Endothelial cell of umbilical vein (primary cell): ENCODE data around the gene TRMT44. TPM values are rescaled to one million over a fixed set of nuclear protein-coding genes. Genes with fewer than 3 reads are reported as not detected.

Experiments
- BruUV-seq: library from RNA; stranded (reverse); fragments of 400-500 nt; replicated peaks from 2 replicates; lab custom pipeline; 2021; lab: Mats Ljungman, UMichigan
- CTCF ChIA-PET: fragments of 300-600, 350-600 bp; sonication (Branson Sonifier 250); formaldehyde crosslinking; loops from one replicate; lab custom pipeline; 2021; ENCODE audit warnings: antibody characterized with exemption, inconsistent platforms; lab: Charles Lee
- POLR2A ChIA-PET: fragments of 300-600, 350-600 bp; sonication (Branson Sonifier 250); formaldehyde crosslinking; loops from one replicate; lab custom pipeline; 2021; ENCODE audit warnings: antibody characterized with exemption, inconsistent platforms; lab: Charles Lee
- DNase-seq: peaks from one replicate; pipeline ENCODE4 v3.0.0-alpha.2; 2011; ENCODE audit warnings: low read depth, low spot score
- FAIRE-seq: peaks from 2 replicates; lab custom pipeline; 2011; peaks lifted over from hg19 to GRCh38; lab: Jason Lieb, UNC
- H2AFZ ChIP-seq: 2 replicates; pipeline ENCODE4 v1.6.0; 2012; ENCODE audit warnings: low read depth, low read length, control low read depth, inconsistent platforms
- H3K27ac ChIP-seq: 2 replicates; pipeline ENCODE4 v1.5.1; 2011; ENCODE audit warnings: low read depth, mild to moderate bottlenecking, control low read depth, low read length, moderate library complexity; ENCODE audit not compliant: insufficient read depth
- H3K27me3 ChIP-seq, 2 experiments: 2 replicates each; pipeline versions ENCODE4 v1.6.0 to v1.6.1; 2011; ENCODE audit warnings: low read length in 2 of 2, mixed read lengths in 1 of 2; ENCODE audit not compliant: control insufficient read depth in 2 of 2, insufficient read depth in 2 of 2
- H3K36me3 ChIP-seq, 2 experiments: 2 replicates in 1 of 2; 3 replicates in 1 of 2; pipeline ENCODE4 v1.5.1; 2011; ENCODE audit warnings: low read length in 2 of 2, mild to moderate bottlenecking in 1 of 2, moderate library complexity in 1 of 2; ENCODE audit not compliant: control insufficient read depth in 2 of 2, insufficient read depth in 2 of 2; ENCODE audit errors: extremely low read depth in 1 of 2
- H3K4me1 ChIP-seq: 3 replicates; pipeline ENCODE4 v1.5.1; 2011; ENCODE audit warnings: mild to moderate bottlenecking, low read length; ENCODE audit not compliant: control insufficient read depth, insufficient read depth; ENCODE audit errors: extremely low read depth
- H3K4me2 ChIP-seq: 2 replicates; pipeline ENCODE4 v1.6.1; 2011; ENCODE audit warnings: low read length, control low read depth, mixed read lengths; ENCODE audit not compliant: insufficient read depth
- H3K4me3 ChIP-seq, 3 experiments: fragments of 200-600 bp in 1 of 3; sonication (generic), shearing (Covaris generic) in 1 of 3; replicated peaks in 1 of 3; 2 replicates each; pipeline ENCODE4 v1.5.1; 2011 to 2016; ENCODE audit warnings: control low read depth in 3 of 3, low read length in 3 of 3, mild to moderate bottlenecking in 2 of 3, inconsistent platforms in 1 of 3, low read depth in 1 of 3, moderate library complexity in 1 of 3; ENCODE audit not compliant: insufficient read depth in 1 of 3
- H3K79me2 ChIP-seq: 2 replicates; pipeline ENCODE4 v1.6.0; 2012; ENCODE audit warnings: low read length, inconsistent platforms; ENCODE audit not compliant: control insufficient read depth, insufficient read depth
- H3K9ac ChIP-seq: replicated peaks from 2 replicates; pipeline ENCODE3; 2011; ENCODE audit warnings: low read length, control low read depth; ENCODE audit not compliant: insufficient read depth; ENCODE audit errors: extremely low read depth
- H3K9me1 ChIP-seq: replicated peaks from 3 replicates; pipeline ENCODE4 v1.6.0; 2011; ENCODE audit warnings: mild to moderate bottlenecking, low read length; ENCODE audit not compliant: control insufficient read depth, insufficient read depth; ENCODE audit errors: extremely low read depth
- H3K9me3 ChIP-seq: replicated peaks from 2 replicates; pipeline ENCODE4 v1.5.1; 2012; ENCODE audit warnings: low read length, inconsistent platforms; ENCODE audit not compliant: control insufficient read depth, insufficient read depth
- H4K20me1 ChIP-seq: replicated peaks from 2 replicates; pipeline ENCODE3; 2011; ENCODE audit warnings: mild to moderate bottlenecking, low read length; ENCODE audit not compliant: control insufficient read depth, insufficient read depth; ENCODE audit errors: extremely low read depth
- CTCF ChIP-seq, 2 donors: IDR thresholded peaks; 1 replicate in 1 of 2; 2 replicates in 1 of 2; pipeline ENCODE4 v1.5.1; 2011; ENCODE audit warnings: low read length in 2 of 2, mild to moderate bottlenecking in 2 of 2, moderate library complexity in 2 of 2, control low read depth in 1 of 2, inconsistent platforms in 1 of 2, low read depth in 1 of 2; ENCODE audit not compliant: insufficient read depth in 1 of 2; ENCODE audit errors: extremely low read depth in 1 of 2
- EZH2 ChIP-seq: IDR thresholded peaks from 2 replicates; pipeline ENCODE4 v1.6.1; 2012; ENCODE audit warnings: borderline replicate concordance, low read depth, mild to moderate bottlenecking, moderate library complexity, low read length, inconsistent platforms; ENCODE audit not compliant: severe bottlenecking
- FOS ChIP-seq: IDR thresholded peaks from 2 replicates; pipeline ENCODE4 v1.6.1; 2011; ENCODE audit warnings: mild to moderate bottlenecking, low read length, moderate library complexity, borderline replicate concordance; ENCODE audit not compliant: insufficient read depth
- GATA2 ChIP-seq: IDR thresholded peaks from 2 replicates; pipeline ENCODE4 v1.7.0; 2011; ENCODE audit warnings: low read depth, mild to moderate bottlenecking, moderate library complexity, mixed read lengths, low read length; ENCODE audit not compliant: insufficient read length, insufficient read depth
- JUN ChIP-seq: IDR thresholded peaks from 2 replicates; pipeline ENCODE4 v1.6.1; 2011; ENCODE audit warnings: borderline replicate concordance, low read depth; ENCODE audit not compliant: insufficient read length, insufficient read depth
- MAX ChIP-seq: IDR thresholded peaks from 2 replicates; pipeline ENCODE4 v1.6.1; 2011; ENCODE audit not compliant: insufficient read depth, insufficient read length
- MYC ChIP-seq: IDR thresholded peaks from one replicate; pipeline ENCODE4 v1.6.1; 2011; ENCODE audit warnings: mild to moderate bottlenecking, low read depth, low read length
- POLR2A ChIP-seq: IDR thresholded peaks from 2 replicates; pipeline ENCODE4 v1.6.1; 2012; ENCODE audit warnings: low read depth, mild to moderate bottlenecking, control low read depth, low read length
- POLR2AphosphoS5 ChIP-seq: IDR thresholded peaks from 2 replicates; pipeline ENCODE4 v1.6.1; 2012; ENCODE audit warnings: low read depth, mild to moderate bottlenecking, control low read depth, low read length, moderate library complexity; ENCODE audit not compliant: insufficient read depth
- dilution Hi-C: fragments of 300-500 bp; cut with MboI; formaldehyde crosslinking; loops from one replicate; pipeline ENCODE4 v1.15.0; 2019; ENCODE audit warnings: low sequenced_read_pairs; ENCODE audit not compliant: extremely low pct_ligation_motif_present
- intact Hi-C: fragments of 100-400 bp; cut with micrococcal nuclease; formaldehyde crosslinking; loops from one replicate; pipeline ENCODE4 v1.10.0; 2022
- polyA plus RNA-seq, 4 experiments: library from polyadenylated mRNA; depleted of rRNA in 3 of 4; stranded (reverse) in 3 of 4; unstranded in 1 of 4; fragments of >200 nt; gene quantifications; 2 replicates each; pipeline versions ENCODE4 v1.2.1 to v1.2.3, GENCODE V29; 2011 to 2012; ENCODE audit warnings: missing spikeins in 1 of 4
- total RNA-seq: library from RNA; stranded (reverse); gene quantifications from 2 replicates; pipeline ENCODE4 v1.2.3, GENCODE V29; 2021

Gene TRMT44
- total and polyA plus RNA-seq, 2 donors (not counting 3 experiments of a cell fraction or from before 2014, with no cell fraction given): 10.4 to 17.3 TPM

GRCh38 chr4:8464381-8464780, 23.8 kb downstream of the TRMT44 start:
- BruUV-seq: no TSS peak
- ChIA-PET CTCF (no interaction called here), POLR2A (no interaction called here)
- no peaks in the 10 kb centered on the region for H3K4me1 ChIP-seq
- intact Hi-C loops: no loop called here
- H3K36me3 ChIP-seq: peaks cover 6 to 20% of the 10 kb centered on the region in 2 experiments
- no peak for FAIRE-seq
- no peaks in the 10 kb centered on the region for H3K9me1 ChIP-seq
- H3K9ac ChIP-seq: no peak overlapping the region
- no peaks in the 10 kb centered on the region for H3K27me3 ChIP-seq
- no peaks in the 10 kb centered on the region for H3K79me2 ChIP-seq
- TF ChIP-seq GATA2 (no peak), MAX (no peak), MYC (no peak), CTCF (IDR thresholded peaks at IDR 0.05; ENCODE audit: extremely low read depth in 1 of 2, insufficient read depth in 1 of 2, low read depth in 1 of 2, low read length in 2 of 2) (no peak), POLR2AphosphoS5 (no peak), JUN (no peak), FOS (no peak), POLR2A (no peak), EZH2 (no peak)
- DNase-seq: no peak
- no peak overlapping the region for H3K4me2 ChIP-seq
- H2AFZ ChIP-seq: no peak overlapping the region
- H3K9me3 ChIP-seq: no peaks in the 10 kb centered on the region
- dilution Hi-C loops: no loop called here
- H3K4me3 ChIP-seq: no peak overlapping the region
- H3K27ac ChIP-seq: no peak overlapping the region
- no peaks in the 10 kb centered on the region for H4K20me1 ChIP-seq
